ENCODE measurements around the gene FBXW11.
"Not testable (repeated sequence)": the region's sequence is repeated elsewhere in the genome, so short reads cannot be mapped to it uniquely, and the experiment has no call there.

The FBXW11 gene

DNA sequence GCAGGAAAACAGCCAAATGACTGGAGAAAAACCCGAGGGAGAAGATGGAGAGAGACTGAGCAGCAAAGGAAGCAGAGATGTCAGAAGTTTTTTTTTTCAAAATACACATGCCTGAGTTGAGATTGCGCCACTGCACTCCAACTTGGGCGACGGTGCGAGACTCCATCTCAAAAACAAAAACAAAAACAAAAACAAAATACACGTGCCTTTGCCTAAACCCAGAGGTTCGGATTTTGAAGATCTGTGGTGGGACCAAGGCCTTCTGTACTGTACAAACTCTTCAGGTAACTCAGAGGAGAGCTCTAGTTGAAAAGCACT, 38.8 kb upstream of the FBXW11 start:
- Histone ChIP-seq H3K27me3 (ENCODE audit: control insufficient read depth, insufficient read depth, low read length) (no peaks in the 10 kb centered on the region), H3K9ac (ENCODE audit: low read length) (no peak overlapping the region), H3K36me3 (ENCODE audit: control insufficient read depth, insufficient read depth, low read length) (no peaks in the 10 kb centered on the region), H3K4me3 (ENCODE audit: low read length) (no peak overlapping the region), H3K9me3 (ENCODE audit: control insufficient read depth, low read length) (no peaks in the 10 kb centered on the region), H3K4me1 (ENCODE audit: control insufficient read depth, insufficient read depth, low read length) (no peaks in the 10 kb centered on the region)

DNA sequence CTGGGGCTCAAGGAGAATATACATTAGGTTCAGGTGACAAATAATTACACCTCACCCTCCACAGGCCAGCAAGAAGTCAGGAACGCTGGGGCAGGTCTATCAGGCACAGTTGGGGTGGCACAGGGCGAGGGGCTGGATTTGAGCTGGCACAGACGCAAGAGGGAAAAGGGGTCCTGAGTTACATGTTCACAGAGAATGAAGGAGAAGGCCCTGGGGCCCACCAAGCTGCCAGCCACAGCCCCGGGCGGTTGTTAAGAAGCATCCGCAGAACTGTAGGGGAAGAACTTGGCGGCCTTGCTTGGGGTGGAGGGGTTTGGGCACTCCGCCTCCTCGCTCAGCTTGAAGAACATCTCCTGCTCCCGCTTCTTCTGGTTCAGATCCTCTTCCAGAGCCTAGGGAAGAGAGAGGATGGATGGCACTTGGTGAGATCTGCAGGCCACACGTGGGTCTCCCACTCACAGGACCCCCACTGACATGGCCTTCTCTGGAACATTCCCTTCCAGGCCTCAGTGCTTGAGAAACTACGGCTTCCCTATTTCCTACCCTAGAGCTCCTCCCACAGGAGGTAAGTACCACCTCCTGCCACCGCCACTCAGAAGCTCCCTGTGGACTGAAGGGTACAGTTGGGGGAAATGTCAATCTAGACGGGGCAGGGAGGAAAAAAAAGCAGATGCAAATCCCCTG, 38.3 kb upstream of the FBXW11 start:
- Histone ChIP-seq H3K27me3 (ENCODE audit: control insufficient read depth, insufficient read depth, low read length) (no peaks in the 10 kb centered on the region), H3K36me3 (ENCODE audit: control insufficient read depth, insufficient read depth, low read length) (no peaks in the 10 kb centered on the region), H3K9ac (ENCODE audit: low read length) (no peak overlapping the region), H3K4me3 (ENCODE audit: low read length) (no peak overlapping the region), H3K4me1 (ENCODE audit: control insufficient read depth, insufficient read depth, low read length) (no peaks in the 10 kb centered on the region), H3K9me3 (ENCODE audit: control insufficient read depth, low read length) (no peaks in the 10 kb centered on the region)

DNA sequence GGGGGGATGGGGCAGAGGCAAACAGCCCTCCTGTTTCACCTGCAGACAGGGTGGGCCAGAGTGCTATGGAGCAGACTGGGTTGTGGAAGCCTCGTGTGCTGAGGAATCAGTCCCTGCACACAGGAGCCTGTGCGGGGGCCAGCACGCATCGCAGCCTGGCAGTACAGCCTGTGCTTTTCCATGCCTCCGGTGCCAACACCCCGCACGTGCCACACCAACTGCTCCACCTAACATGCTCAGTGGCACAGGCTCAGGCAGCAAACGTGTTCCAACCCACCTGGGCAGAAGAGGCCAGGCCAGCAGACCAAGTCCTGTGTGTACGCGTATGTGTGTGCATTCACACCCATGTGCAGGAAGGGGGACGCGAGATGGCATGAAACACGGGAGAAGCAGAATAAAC, 37.4 kb upstream of the FBXW11 start:
- no peaks in the 10 kb centered on the region for H3K4me1 ChIP-seq (ENCODE audit: control insufficient read depth, insufficient read depth, low read length)
- no peak overlapping the region for H3K4me3 ChIP-seq (ENCODE audit: low read length)
- no peaks in the 10 kb centered on the region for H3K36me3 ChIP-seq (ENCODE audit: control insufficient read depth, insufficient read depth, low read length)
- H3K9ac ChIP-seq (ENCODE audit: low read length) = no peak overlapping the region
- no peaks in the 10 kb centered on the region for H3K27me3 ChIP-seq (ENCODE audit: control insufficient read depth, insufficient read depth, low read length)
- no peaks in the 10 kb centered on the region for H3K9me3 ChIP-seq (ENCODE audit: control insufficient read depth, low read length)

DNA sequence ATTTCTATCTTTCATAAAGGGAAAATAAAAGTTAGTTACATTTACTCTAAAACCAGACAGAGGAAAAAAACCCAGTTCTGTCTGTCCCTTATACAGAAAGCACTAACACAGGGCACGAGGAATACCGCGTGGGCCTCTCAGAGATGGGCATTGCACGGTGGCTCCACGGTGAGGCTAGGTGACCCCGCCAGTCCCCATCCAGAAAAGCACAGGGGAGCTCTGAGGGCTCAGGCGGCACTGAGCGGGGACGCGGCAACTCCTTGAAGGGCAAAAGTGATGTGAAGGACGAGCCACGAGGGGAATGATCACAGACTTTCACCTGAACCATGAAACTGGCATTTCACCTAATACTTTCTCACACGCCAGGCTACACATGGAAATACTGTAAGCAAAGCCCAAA, 35.7 kb upstream of the FBXW11 start:
- H3K36me3 ChIP-seq (ENCODE audit: control insufficient read depth, insufficient read depth, low read length) = no peaks in the 10 kb centered on the region
- no peak overlapping the region for H3K9ac ChIP-seq (ENCODE audit: low read length)

DNA sequence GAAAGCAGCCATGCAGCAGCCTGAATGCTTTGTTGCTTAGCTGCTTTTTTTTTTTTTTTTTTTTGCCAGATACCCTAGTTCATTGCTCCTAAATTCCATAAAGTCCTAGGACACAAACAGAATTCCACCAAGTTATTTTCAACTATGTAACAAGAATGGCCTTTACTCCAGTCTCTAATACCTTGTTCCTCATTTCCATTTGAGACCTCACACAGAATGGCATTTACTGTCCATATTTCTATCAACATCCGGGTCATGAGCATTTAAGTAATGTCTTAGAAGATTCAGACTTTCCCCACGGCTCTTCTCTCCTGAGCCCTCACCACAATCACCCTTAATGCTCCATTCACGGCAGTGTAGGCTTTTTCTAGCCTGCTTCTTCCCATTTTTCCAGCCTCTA, 31.7 kb upstream of the FBXW11 start:
- H3K36me3 ChIP-seq (ENCODE audit: control insufficient read depth, insufficient read depth, low read length) = no peaks in the 10 kb centered on the region
- no peak overlapping the region for H3K4me3 ChIP-seq (ENCODE audit: low read length)
- H3K9ac ChIP-seq (ENCODE audit: low read length) = no peak overlapping the region
- no peaks in the 10 kb centered on the region for H3K4me1 ChIP-seq (ENCODE audit: control insufficient read depth, insufficient read depth, low read length)
- no peaks in the 10 kb centered on the region for H3K9me3 ChIP-seq (ENCODE audit: control insufficient read depth, low read length)
- H3K27me3 ChIP-seq (ENCODE audit: control insufficient read depth, insufficient read depth, low read length) = no peaks in the 10 kb centered on the region

More for the DNA sequence above, 35.7 kb upstream of the FBXW11 start:
- Histone ChIP-seq H3K27me3 (ENCODE audit: control insufficient read depth, insufficient read depth, low read length) (no peaks in the 10 kb centered on the region), H3K4me1 (ENCODE audit: control insufficient read depth, insufficient read depth, low read length) (no peaks in the 10 kb centered on the region), H3K4me3 (ENCODE audit: low read length) (no peak overlapping the region), H3K9me3 (ENCODE audit: control insufficient read depth, low read length) (no peaks in the 10 kb centered on the region)

DNA sequence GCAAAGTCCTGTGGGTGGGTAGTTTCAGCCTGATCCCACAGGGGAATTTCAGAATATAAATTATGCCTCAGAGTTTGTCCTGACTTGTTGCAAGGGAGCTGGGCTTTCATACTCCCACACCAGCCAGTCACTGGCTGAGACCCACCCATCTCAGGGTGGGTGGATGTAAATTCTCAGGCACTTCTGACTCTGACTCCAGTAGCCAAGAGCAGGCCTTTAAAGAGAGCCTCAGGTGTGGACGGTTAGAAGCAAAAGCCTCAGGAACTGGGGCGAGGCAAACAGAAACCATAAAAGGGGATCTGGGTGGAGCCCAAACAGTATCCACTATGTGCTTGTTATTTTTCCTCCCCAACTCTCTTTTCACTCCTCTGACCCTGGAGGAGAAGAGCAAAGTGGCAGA, 28.6 kb upstream of the FBXW11 start:
- H3K9me3 ChIP-seq (ENCODE audit: control insufficient read depth, low read length) = no peaks in the 10 kb centered on the region
- no peaks in the 10 kb centered on the region for H3K36me3 ChIP-seq (ENCODE audit: control insufficient read depth, insufficient read depth, low read length)
- no peak overlapping the region for H3K9ac ChIP-seq (ENCODE audit: low read length)
- H3K4me3 ChIP-seq (ENCODE audit: low read length) = no peak overlapping the region
- no peaks in the 10 kb centered on the region for H3K27me3 ChIP-seq (ENCODE audit: control insufficient read depth, insufficient read depth, low read length)
- no peaks in the 10 kb centered on the region for H3K4me1 ChIP-seq (ENCODE audit: control insufficient read depth, insufficient read depth, low read length)

DNA sequence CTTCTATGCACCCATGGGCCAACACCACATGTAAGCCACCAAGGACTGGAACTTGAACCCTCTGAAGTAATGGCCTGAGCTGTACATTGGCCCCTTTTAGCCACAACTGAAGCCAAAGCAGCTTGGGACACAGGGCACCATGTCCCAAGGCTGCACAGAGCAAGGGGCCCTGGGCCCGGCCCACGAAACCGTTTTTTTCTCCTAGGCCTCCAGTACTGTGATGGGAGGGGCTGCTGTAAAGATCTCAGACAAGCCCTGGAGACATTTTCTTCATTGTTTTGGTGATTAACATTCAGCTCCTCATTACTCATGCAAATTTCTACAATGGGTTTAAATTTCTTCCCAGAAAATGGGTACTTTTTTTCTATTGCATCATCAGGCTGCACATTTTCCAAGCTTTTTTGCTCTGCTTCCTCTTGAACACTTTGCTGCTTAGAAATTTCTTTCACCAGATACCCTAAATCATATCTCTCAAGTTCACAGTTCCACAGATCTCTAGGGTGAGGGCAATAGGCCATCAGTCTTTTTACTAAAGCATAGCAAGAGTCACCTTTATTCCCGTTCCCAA, 25.5 kb upstream of the FBXW11 start:
- H3K9me3 ChIP-seq (ENCODE audit: control insufficient read depth, low read length) = no peaks in the 10 kb centered on the region
- no peaks in the 10 kb centered on the region for H3K27me3 ChIP-seq (ENCODE audit: control insufficient read depth, insufficient read depth, low read length)
- no peak overlapping the region for H3K9ac ChIP-seq (ENCODE audit: low read length)
- no peaks in the 10 kb centered on the region for H3K36me3 ChIP-seq (ENCODE audit: control insufficient read depth, insufficient read depth, low read length)
- no peak overlapping the region for H3K4me3 ChIP-seq (ENCODE audit: low read length)
- H3K4me1 ChIP-seq (ENCODE audit: control insufficient read depth, insufficient read depth, low read length) = no peaks in the 10 kb centered on the region

DNA sequence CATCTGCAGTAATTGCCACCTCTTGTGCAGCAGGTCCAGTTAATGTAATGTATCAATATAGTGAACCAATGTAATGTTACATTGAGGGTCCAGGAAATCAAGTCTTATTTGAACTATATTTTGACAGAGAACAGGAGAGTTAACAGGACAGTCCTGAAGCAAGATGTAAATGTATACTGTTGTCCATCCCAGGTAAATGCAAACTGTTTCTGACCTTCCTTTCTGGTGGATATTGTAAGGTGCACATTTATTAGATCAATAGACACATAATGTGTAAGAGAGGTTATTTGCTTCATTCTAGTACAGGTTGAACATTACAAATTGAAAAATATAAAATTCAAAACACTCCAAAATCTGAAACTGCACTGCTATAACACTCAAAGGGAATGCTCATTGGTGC, 23.4 kb upstream of the FBXW11 start:
- Histone ChIP-seq H3K9ac (ENCODE audit: low read length) (no peak overlapping the region), H3K4me3 (ENCODE audit: low read length) (no peak overlapping the region), H3K27me3 (ENCODE audit: control insufficient read depth, insufficient read depth, low read length) (no peaks in the 10 kb centered on the region), H3K9me3 (ENCODE audit: control insufficient read depth, low read length) (no peaks in the 10 kb centered on the region), H3K4me1 (ENCODE audit: control insufficient read depth, insufficient read depth, low read length) (no peaks in the 10 kb centered on the region), H3K36me3 (ENCODE audit: control insufficient read depth, insufficient read depth, low read length) (no peaks in the 10 kb centered on the region)

DNA sequence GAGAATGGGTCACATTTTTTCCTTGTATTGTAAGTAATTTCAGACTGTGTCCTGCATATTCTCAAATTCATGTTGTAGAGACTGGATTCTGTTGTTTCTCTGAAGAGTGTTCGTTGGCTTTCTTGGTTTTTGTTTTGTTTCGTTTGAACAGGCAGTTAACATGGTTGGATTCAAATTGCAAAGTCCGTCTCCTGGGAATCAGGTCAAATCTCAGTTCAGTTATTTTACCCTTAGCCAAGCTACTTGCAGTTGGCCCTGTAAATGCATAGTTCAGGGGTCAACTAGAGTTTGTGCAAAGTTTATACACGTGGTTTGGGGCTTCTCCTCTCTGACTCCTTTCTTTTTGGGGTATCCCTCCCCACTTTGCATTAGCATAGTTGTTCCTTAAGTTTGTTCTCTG, 21.7 kb upstream of the FBXW11 start:
- no peak overlapping the region for H3K4me3 ChIP-seq (ENCODE audit: low read length)
- no peaks in the 10 kb centered on the region for H3K4me1 ChIP-seq (ENCODE audit: control insufficient read depth, insufficient read depth, low read length)
- no peaks in the 10 kb centered on the region for H3K9me3 ChIP-seq (ENCODE audit: control insufficient read depth, low read length)
- H3K27me3 ChIP-seq (ENCODE audit: control insufficient read depth, insufficient read depth, low read length) = no peaks in the 10 kb centered on the region
- no peaks in the 10 kb centered on the region for H3K36me3 ChIP-seq (ENCODE audit: control insufficient read depth, insufficient read depth, low read length)
- H3K9ac ChIP-seq (ENCODE audit: low read length) = no peak overlapping the region

DNA sequence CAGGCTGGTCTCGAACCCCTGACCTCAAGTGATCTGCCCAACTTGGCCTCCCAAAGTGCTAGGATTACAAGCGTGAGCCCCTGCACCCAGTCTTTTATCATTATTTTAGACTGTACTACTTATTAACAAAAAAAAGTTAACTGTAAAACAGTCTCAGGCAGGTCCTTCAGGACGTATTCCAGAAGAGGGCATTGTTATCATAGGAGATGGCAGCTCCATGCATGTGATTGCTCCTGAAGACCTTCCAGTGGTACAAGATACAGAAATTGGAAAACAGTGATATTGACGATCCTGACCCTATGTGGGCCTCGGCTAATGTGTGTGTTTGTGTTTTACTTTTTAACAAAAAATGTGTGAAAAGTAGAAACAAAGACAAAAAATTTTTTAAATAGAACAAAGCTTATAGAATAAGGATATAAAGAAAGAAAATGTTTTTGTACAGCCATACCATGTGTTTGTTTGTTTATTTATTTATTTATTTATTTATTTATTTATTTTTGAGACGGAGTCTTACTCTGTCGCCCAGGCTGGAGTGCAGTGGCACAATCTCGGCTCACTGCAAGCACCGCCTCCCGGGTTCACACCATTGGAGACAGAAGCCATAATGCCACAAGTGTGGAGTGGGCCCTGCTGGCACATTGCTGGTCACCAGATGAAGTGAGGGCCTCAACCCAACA, 13.8 kb upstream of the FBXW11 start:
- not testable (repeated sequence) for H3K36me3 ChIP-seq (ENCODE audit: control insufficient read depth, insufficient read depth, low read length); H3K4me1 ChIP-seq (ENCODE audit: control insufficient read depth, insufficient read depth, low read length); H3K9me3 ChIP-seq (ENCODE audit: control insufficient read depth, low read length); H3K27me3 ChIP-seq (ENCODE audit: control insufficient read depth, insufficient read depth, low read length); H3K9ac ChIP-seq (ENCODE audit: low read length); H3K4me3 ChIP-seq (ENCODE audit: low read length)

DNA sequence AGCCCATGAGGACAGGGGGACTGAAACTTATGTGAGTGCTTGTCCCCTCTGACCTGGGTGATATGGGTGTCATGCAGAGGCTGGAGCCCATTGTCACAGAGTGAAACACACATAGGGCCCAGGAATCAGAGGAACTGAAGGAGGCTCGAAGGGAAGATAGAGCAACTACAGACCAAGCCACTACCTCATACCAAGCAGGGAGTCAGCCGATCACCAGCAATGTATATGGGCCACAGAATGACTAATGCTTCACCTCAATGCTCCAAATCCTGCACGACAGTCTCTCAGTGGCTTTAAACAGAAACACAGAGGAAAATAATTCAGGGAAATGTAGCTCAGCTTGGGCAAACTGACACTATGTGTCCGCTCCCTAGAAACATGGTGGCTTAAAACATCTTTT, 8.9 kb upstream of the FBXW11 start:
- H3K36me3 ChIP-seq (ENCODE audit: control insufficient read depth, insufficient read depth, low read length) = no peaks in the 10 kb centered on the region
- no peak overlapping the region for H3K9ac ChIP-seq (ENCODE audit: low read length)
- no peaks in the 10 kb centered on the region for H3K4me1 ChIP-seq (ENCODE audit: control insufficient read depth, insufficient read depth, low read length)
- H3K27me3 ChIP-seq (ENCODE audit: control insufficient read depth, insufficient read depth, low read length) = no peaks in the 10 kb centered on the region
- no peak overlapping the region for H3K4me3 ChIP-seq (ENCODE audit: low read length)
- H3K9me3 ChIP-seq (ENCODE audit: control insufficient read depth, low read length) = no peaks in the 10 kb centered on the region

DNA sequence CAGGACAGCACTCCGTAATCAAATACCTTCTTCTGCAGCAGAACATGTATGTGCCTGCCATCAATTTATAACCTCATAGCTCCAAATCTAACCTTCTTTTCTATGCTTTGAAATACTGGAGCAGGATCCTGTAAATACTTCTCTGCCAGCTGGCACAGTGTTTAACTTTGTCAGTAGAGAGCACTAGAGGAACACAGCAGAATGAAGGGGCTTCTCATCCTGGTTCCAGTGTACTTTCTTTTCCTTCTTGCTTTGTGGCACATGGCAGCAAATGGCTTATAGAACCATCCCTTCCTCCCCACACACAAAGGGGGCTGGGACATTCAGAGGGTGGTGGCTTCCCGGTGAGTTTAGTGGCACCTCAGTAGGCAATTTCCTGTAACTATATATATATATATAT, 3.8 kb upstream of the FBXW11 start:
- Histone ChIP-seq H3K27me3 (ENCODE audit: control insufficient read depth, insufficient read depth, low read length) (no peaks in the 10 kb centered on the region), H3K9me3 (ENCODE audit: control insufficient read depth, low read length) (no peaks in the 10 kb centered on the region), H3K9ac (ENCODE audit: low read length) (no peak overlapping the region), H3K36me3 (ENCODE audit: control insufficient read depth, insufficient read depth, low read length) (no peaks in the 10 kb centered on the region), H3K4me3 (ENCODE audit: low read length) (no peak overlapping the region), H3K4me1 (ENCODE audit: control insufficient read depth, insufficient read depth, low read length) (peaks cover 11% of the 10 kb centered on the region)

Data from mucosa of stomach (tissue), 1 donor.